Midbrain (tissue), 1 donor: ENCODE data around the gene CSNK1A1.
"Not testable (repeated sequence)": the region's sequence is repeated elsewhere in the genome, so short reads cannot be mapped to it uniquely, and the experiment has no call there.

Source experiments
- DNase-seq: peaks from one replicate; lab custom pipeline; 2025; lab: John Stamatoyannopoulos, UW

The CSNK1A1 gene

GRCh38 chr5:149490599-149491485 lies 60.4 kb downstream of the CSNK1A1 start:
- no peak for DNase-seq

- peak; percentile 10 for DNase-seq
These were observed 61.6 kb downstream of the CSNK1A1 start for GRCh38 chr5:149489605-149490037.

GRCh38 chr5:149488645-149489306 lies 62.5 kb downstream of the CSNK1A1 start:
- no peak for DNase-seq

DNA sequence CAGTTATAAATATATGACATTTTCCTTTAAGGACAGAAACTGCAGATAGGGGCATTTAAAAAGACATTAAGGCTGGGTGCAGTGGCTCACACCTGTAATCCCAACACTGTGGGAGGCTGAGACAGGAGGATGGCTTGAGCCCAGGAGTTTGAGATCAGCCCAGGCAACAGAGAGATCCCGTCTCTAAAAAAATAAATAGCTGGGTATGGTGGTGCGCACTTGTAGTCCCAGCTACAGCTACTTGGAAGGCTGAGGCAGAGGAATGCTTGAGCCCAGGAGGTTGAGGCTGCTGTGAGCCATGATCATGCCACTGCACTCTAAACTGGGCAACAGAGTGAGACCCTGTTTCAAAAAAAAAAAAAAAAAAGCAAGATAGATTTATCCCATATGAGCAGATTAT lies 63.6 kb downstream of the CSNK1A1 start:
- no peak for DNase-seq

DNA sequence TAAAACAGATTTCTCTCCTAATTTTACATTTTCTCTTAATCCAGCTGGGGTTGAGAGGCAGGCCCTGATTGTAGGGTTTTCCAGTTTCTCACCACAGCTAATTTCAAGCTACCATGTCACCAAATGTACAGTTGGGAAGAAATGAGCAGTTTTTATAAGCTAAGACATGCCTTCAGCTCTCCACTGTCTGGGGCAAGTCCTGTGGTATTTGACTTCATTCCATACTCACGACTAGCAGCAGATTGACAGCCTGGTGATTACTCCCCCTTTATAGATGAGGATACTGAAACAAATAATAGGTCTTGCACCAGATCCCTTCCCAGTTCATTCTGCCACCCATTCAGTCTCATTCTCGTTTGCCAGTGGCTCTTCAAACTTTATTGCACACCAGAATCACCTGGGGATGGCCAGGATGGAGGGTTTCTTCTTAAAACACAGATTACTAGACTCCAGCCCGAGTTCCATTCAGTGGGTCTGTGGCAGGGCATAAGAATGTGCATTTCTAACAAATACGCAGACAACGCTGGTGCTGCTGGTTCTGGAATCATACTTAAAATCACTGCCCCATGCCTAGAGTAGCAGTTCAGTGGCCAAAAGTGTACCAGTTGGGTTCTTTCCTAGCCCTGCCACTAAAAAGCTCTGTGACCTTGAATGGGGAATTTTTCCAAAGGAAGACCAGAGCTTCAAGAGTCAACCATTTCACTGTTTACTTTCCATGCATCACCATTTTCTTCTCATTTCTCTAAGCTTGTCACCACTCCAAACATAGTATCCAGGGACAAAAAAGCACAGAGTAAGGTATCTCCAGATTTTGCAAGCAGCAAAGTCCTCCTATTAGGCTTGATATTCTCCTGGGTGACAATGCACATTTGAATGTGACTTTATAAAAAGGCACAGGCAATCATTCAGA lies 64.3 kb downstream of the CSNK1A1 start:
- no peak for DNase-seq

DNA sequence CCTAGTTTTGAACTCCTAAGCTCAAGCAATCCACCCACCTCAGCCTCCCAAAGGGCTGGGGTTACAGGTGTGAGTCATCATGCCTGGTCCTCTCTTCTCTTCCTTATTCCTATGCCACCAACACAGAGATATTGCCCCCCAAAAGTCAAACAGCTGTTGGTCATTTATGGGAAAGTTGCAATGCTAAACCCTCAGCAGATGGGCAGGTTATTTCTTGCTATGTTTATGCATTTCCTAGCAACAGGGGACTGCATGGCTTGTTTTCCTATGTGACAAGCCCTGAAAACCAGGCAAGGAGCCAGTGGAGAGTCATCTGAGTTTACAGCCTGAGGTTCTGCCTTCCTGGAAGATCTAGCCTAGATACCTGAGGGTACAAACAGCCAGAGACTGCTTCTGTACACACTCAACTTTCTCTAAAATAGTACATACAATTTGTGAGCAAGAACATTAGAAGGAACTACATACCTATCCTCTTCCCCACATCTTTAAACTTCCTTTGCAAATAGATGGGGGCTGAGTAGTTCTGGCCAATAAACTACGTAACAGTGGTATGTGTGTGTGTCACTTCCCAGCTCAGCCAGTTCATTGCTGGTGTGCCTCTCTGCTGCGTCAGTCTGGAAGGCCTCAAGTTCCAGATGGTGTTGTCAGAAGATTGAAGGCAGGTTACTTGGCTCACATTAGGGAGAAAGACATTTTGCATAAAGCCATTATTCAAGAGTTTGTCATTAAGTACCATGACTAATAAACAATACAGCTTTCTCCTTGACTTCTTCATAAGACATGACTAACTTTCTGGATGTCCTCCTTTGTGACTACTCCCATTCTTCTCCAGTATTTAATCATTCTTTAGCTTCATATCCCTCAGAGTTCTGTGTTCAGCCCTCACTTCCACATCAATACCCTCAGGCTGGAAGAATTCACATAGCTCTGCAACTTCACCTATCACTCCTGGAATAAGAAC lies 65.3 kb downstream of the CSNK1A1 start:
- no peak for DNase-seq

GRCh38 chr5:149481485-149481884 lies 69.8 kb downstream of the CSNK1A1 start:
- no peak for DNase-seq

GRCh38 chr5:149478761-149479160 lies 72.5 kb downstream of the CSNK1A1 start:
- DNase-seq = no peak

DNA sequence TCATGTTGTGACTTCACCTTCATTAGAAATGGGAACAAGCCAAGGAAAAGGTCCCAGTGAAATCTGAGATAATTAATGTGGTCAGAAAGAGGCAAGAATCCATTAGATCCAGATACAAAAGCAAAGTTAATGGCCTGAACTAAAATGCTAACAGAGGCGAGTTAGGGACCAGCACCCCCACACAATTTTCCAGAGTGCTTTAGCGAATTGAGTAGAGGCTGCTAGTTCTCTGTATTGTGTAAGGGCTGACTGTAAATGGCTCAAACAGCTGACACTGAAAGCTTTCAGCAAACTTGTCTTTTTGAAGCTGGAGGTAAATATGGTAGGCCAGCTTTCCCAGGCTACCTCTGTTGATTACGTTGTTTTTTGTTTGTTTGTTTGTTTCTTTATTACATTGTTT lies 75.5 kb downstream of the CSNK1A1 start:
- no peak for DNase-seq

DNA sequence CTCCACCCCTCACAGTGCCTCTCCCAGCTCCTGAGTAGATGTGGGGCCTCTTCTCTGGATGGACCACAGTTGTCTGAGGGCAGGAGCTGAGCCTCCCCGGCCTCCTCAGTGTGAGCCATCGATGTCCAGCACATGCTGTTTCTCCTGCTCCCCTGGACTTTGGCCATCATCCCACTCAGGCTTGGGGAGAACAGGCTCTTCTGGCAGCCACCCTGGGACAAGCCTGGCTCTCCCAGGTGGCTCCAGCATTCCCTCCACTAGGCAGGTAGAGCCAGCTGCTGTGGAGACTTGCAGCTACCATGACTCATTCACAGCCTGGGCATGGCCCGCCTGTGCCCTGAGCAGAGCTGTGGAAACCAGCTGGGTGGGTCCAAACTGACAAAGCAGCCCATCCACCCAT lies 77.0 kb downstream of the CSNK1A1 start:
- no peak for DNase-seq

- no peak for DNase-seq
These were observed 77.8 kb downstream of the CSNK1A1 start for GRCh38 chr5:149473441-149473840.

DNA sequence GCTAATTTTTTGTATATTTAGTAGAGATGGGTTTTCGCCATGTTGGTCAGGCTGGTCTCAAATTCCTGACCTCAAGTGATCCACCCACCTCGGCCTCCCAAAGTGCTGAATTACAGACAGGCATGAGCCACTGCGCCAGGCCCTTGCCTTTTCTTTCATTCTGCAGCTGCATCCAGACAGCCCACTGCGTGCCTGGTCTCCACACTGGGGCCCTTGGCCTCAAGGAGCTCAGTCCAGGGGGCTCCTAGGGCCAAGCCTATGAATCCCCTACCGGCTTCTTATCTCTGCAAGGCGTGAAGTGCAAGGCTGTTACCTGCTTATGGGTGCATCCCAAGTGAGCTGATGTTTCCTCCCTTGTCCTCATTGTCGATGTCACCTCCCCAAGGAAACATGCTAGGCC lies 78.8 kb downstream of the CSNK1A1 start:
- DNase-seq = no peak

DNA sequence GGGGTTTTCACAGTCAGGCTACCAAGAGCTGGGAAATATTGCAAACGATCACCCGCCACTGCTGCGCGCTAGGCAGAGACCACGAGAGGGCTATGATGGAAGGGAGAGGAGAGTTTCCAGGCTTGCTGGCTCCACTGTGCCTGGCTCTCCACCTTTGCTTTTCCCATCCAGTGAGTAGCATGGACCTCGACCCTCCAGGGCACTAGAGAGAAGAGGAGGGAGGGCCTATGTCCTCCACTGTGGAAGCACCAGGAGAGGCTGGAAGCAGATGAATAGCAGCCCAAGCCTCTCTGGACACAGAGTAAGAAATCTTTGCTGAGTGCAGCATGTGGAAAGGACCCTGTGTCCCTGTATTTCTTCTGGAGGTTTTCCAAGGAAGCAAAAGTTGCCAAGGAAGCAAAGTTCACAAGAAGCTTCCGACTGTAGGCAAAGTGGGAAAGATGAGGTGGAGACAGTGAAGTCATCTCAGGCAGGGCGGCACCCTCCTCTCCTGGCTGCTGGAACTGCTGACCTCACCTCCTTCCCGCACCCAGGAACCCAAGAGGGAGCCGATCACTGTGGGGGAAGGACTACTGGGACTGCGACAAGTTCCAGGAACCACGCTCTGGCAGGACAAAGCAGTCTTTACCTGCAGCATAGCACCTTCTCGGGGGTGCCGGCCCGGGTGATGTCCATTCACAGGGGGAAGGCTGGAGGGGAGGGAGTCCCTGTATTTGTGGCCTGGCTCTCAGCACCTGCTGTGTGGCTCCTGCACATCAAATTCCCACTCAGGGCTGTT lies 79.6 kb downstream of the CSNK1A1 start:
- DNase-seq = no peak

DNA sequence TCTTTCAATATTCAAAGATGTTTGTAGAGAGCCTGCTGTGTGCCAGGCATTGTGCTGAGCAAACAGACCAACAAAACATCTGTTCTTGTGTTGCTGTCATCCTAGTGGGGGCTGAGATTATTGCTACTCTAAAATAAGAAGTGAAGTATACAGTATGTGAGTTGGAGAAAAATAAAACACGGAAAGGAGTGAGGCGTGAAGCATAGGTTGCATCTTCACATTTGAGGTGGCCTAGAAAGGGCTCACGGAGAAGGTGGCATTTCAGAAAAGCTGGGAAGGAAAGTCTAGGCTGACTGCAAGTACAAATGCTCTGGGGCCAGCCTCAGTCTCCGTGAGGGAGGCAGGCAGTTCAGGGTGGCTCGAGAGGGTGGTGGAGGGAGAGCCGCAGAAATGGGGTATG lies 80.3 kb downstream of the CSNK1A1 start:
- no peak for DNase-seq

- no peak for DNase-seq
These were observed 84.7 kb downstream of the CSNK1A1 start for GRCh38 chr5:149466457-149466972.

- no peak for DNase-seq
These were observed 86.3 kb downstream of the CSNK1A1 start for GRCh38 chr5:149464796-149465489.

DNA sequence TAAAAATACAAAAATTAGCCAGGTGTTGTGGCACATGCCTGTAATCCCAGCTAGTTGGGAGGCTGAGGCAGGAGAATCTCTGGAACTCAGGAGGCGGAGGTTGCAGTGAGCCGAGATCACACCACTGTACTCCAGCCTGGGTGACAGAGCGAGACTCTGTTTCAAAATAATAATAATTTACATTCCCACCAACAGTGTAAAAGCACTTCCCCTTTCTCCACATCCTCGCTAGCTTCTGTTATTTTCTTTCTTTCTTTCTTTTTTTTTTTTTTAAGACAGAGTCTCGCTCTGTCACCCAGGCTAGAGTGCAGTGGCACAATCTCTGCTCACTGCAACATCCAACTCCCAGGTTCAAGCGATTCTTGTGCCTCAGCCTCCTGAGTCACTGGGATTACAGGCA lies 89.3 kb downstream of the CSNK1A1 start:
- not testable (repeated sequence) for DNase-seq

DNA sequence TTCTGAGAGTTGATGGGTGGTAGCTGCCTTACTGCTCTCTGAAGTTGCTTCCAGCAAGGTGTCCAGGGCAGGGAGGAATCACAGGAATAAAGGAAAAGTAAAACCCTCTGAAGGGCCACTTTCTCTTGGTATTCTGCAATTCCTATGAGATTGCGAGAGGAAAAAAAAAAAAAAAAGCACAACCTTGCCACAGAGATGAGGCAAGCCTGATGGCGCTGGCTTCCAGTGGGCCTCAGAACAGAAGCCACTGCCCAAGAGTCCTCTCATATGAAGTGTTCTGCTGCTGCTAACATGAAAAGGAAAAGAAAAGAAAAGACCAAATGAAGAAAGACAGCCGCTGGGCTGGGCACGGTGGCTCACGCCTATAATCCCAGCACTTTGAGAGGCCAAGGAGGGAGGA lies 91.3 kb downstream of the CSNK1A1 start:
- DNase-seq = no peak

GRCh38 chr5:149457393-149457763 lies 93.9 kb downstream of the CSNK1A1 start:
- no peak for DNase-seq
